Measurements from ENCODE around the gene NUP205.
A peak's percentile ranks its signal among the peaks of the same experiment; 100 is the strongest.

The NUP205 gene

GRCh38 chr7:135557455-135558336 is at the start of gene NUP205:
Gene NUP205 (plus strand): TSS chr7:135557917. CDS start chr7:135557945, 28 bp downstream.
- DNase-seq (ENCODE audit: low spot score) = peak; percentile 86

- DNase-seq (ENCODE audit: low spot score) = peak; percentile 38
These were observed 48.7 kb upstream of the NUP205 start for GRCh38 chr7:135508883-135509588.

- DNase-seq (ENCODE audit: low spot score) = no peak
These were observed 48.2 kb upstream of the NUP205 start for GRCh38 chr7:135509589-135509838.

- peak; percentile 97 for DNase-seq (ENCODE audit: low spot score)
These were observed 47.7 kb upstream of the NUP205 start, which contains the start of gene CNOT4 for GRCh38 chr7:135509839-135510591. Gene CNOT4 (minus strand): TSS chr7:135510102. CDS start chr7:135438331, 71,771 bp downstream.

- DNase-seq (ENCODE audit: low spot score) = peak; percentile 27
These were observed 47.0 kb upstream of the NUP205 start for GRCh38 chr7:135510592-135511183.

- peak; percentile 71 for DNase-seq (ENCODE audit: low spot score)
These were observed 45.4 kb upstream of the NUP205 start for GRCh38 chr7:135512135-135512887.

GRCh38 chr7:135514856-135515255 is 42.9 kb upstream of the NUP205 start:
- no peak for DNase-seq (ENCODE audit: low spot score)

GRCh38 chr7:135517060-135517459 is 40.7 kb upstream of the NUP205 start:
- DNase-seq (ENCODE audit: low spot score) = no peak

- no peak for DNase-seq (ENCODE audit: low spot score)
These were observed 39.0 kb upstream of the NUP205 start for GRCh38 chr7:135518748-135519147.

- DNase-seq (ENCODE audit: low spot score) = no peak
These were observed 38.5 kb upstream of the NUP205 start for GRCh38 chr7:135519233-135519688.

- no peak for DNase-seq (ENCODE audit: low spot score)
These were observed 37.8 kb upstream of the NUP205 start for GRCh38 chr7:135519871-135520270.

- no peak for DNase-seq (ENCODE audit: low spot score)
These were observed 35.2 kb upstream of the NUP205 start for GRCh38 chr7:135522509-135522908.

- no peak for DNase-seq (ENCODE audit: low spot score)
These were observed 34.6 kb upstream of the NUP205 start for GRCh38 chr7:135523146-135523545.

GRCh38 chr7:135525426-135525825 is 32.3 kb upstream of the NUP205 start:
- DNase-seq (ENCODE audit: low spot score) = no peak

- DNase-seq (ENCODE audit: low spot score) = no peak
These were observed 30.7 kb upstream of the NUP205 start for GRCh38 chr7:135527025-135527424.

GRCh38 chr7:135536150-135536549 is 21.6 kb upstream of the NUP205 start:
- no peak for DNase-seq (ENCODE audit: low spot score)

GRCh38 chr7:135537453-135537852 is 20.3 kb upstream of the NUP205 start:
- DNase-seq (ENCODE audit: low spot score) = no peak

GRCh38 chr7:135537905-135538304 is 19.8 kb upstream of the NUP205 start:
- peak; percentile 8 for DNase-seq (ENCODE audit: low spot score)

GRCh38 chr7:135538376-135538775 is 19.3 kb upstream of the NUP205 start:
- DNase-seq (ENCODE audit: low spot score) = no peak

- DNase-seq (ENCODE audit: low spot score) = no peak
These were observed 18.1 kb upstream of the NUP205 start for GRCh38 chr7:135539629-135540028.

- DNase-seq (ENCODE audit: low spot score) = no peak
These were observed 16.7 kb upstream of the NUP205 start for GRCh38 chr7:135541029-135541428.

Measured in Ammon's horn (tissue), 1 donor.